H4 (cell line): ENCODE measurements around the gene PANK2. TPM values are rescaled to one million over a fixed set of nuclear protein-coding genes. Genes with fewer than 3 reads are reported as not detected.
"Not testable (repeated sequence)": the region's sequence is repeated elsewhere in the genome, so short reads cannot be mapped to it uniquely, and the experiment has no call there.

Source experiments
- DNase-seq: peaks from one replicate; pipeline ENCODE4 v3.0.0-alpha.2; 2015; ENCODE audit warnings: low spot score
- total RNA-seq: library from RNA; depleted of rRNA; stranded (reverse); fragments of >200 nt; shearing (Covaris generic); gene quantifications from 2 replicates; pipeline ENCODE4 v1.2.3, GENCODE V29; 2014

Gene PANK2
- total RNA-seq, 1 experiment from 2014 or later, result 37.4 TPM

DNA sequence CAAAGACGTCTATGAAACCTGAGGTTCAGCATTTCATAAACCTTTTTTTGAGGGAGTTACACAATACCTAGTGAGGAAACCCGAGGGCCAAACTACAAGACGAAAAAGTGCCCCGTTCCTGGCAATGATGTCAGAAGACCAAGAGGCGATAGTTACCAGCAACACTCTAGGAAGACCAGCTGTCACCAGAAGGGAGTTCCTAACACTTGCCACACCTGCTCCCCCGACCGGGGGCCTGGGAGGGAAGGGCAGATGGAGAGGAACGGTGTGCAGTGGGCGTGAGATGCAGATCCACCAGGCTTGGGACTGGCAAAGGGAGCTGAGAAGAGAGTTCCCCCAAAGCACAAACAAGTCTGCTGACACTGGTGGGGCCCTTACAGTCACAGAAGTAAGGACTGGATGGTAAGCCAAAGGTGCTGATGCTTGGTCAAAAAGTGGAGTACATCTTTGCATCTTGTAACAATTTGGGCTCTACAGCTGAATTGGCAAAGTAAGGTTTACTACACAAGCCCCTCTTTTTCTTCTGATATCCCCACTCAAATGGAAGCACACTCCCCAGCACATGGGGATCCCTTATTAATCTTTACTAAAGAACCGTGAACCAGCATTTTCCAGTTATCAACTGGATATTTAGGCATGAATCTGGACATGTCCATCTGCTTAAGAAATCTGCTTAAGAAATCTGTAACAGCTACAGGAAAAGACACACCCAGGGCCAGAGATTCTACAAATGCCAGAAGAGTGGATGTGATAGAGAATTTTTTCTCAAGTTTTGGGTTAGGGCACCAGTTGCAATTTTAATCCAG is 38.5 kb downstream of the PANK2 start:
- no peak for DNase-seq

GRCh38 chr20:3929713-3930060 is 40.5 kb downstream of the PANK2 start:
- no peak for DNase-seq

DNA sequence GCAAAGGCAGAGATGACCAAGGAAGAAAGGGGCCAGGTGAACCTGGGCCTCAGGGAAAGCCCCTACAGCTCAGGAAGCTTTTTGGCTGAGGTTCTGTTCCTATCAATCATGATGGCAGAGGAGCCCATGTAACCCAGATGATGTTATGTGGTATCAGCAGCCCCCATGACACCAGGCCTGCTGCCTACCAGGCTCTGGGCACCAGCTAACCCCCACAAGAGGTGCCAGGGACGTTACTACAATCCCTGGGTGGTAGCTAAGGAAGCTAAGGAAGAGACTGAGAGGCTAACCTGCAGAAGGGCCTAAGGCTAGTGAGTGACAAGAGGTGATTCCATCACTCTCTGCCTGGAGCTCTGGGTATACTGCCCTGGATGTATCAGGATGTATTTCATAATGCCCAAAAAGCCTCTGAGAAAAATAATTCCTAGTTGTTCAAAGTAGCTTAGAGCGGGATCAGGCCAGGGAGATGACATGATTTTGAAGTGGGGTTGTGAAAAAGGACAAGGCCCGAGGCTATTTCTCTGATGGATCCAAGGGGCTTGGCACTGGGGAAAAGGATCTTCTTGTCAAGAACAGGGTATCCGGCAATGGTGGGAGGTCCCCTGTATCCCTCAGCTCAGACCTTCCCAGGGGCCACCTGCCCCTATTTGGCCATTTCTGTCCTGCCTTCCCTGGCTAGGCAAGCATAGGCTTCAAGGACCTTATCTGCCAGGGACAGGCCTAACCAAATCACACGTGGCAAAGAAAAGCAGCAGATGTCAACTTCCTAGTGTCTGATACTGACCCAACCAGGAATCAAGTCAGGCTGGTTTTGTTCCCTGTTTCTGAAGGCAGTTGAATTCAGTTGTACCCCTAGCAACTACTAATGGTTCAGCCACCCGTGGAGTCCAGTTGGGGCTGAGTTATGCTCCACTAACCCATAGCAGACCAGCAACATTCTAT is 41.3 kb downstream of the PANK2 start:
- no peak for DNase-seq

DNA sequence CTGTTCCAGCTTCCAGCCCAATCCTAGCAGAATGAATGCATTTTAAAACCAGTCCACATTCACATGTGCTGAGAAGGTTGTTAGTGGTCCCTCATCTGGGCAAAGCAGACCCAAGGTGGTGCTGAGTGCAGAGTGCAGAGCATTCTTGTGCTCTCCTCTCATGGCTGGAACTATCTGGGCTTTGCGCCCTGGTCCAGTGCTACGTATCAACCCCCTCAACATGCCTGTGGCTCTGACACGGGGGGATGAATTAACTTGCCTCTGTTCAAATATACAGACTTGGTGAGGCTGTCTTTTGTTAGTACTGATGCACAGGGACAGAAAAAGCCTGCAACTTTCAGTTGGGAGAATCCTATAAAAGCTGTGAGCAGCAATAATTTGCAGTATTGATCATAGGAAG is 42.5 kb downstream of the PANK2 start:
- DNase-seq, result no peak

GRCh38 chr20:3932277-3932676 is 43.1 kb downstream of the PANK2 start:
- DNase-seq, result no peak

GRCh38 chr20:3932681-3933080 is 43.5 kb downstream of the PANK2 start:
- no peak for DNase-seq

- no peak for DNase-seq
Observed at GRCh38 chr20:3933218-3933617, 44.0 kb downstream of the PANK2 start.

GRCh38 chr20:3934624-3935023 is 45.4 kb downstream of the PANK2 start:
- no peak for DNase-seq

DNA sequence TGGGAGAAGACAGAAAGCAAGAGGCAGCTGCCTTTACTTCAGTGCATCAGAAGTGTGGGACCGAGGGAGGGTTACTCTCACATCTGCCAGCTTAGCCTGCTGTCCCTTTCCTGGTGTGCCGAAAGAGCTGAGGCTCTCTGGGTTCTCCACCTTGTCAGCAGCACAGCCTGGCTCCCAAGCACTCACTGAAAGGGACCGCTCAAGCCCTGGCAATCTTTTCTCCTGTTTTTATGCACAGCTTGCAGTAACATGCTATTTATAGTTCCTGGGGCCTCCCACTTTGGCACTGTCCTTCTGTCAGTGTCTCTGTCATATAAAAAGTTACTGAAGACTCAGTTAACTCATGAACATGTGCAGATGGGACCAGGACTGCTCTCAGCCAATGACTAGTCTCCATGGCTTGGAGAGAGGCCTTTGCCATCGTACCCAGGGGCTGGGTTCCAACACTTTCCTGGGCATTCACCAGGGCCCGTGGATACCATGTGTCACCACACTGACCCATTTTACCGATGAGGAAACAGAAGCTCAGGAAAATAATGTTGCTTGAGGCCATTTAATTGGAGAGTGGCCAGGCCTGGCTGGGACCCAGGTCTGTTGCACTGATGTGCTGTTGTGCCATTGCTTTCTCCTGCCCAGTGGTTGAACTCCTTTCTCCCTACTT is 46.2 kb downstream of the PANK2 start:
- DNase-seq, result no peak

- no peak for DNase-seq
Observed at GRCh38 chr20:3935956-3936340, 46.8 kb downstream of the PANK2 start.

DNA sequence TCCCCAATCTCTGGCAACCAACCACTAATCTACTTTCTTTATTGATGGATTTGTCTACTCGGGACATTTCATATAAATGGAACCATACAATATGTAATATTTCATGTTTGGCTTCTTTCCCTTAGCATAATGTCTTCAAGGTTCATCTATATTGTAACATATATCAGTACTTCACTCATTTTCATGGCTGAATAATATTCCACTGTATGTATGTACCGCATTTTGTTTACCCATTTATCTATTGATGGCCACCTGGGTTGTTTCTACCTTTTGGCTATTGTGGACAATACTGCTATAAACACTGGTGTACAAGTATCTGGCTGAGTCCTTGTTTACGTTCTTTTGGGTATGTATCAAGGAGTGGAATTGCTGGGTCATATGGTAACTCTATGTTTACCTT is 48.4 kb downstream of the PANK2 start:
- DNase-seq, result no peak

GRCh38 chr20:3940905-3941304 is 51.7 kb downstream of the PANK2 start:
- DNase-seq, result no peak

GRCh38 chr20:3946666-3947065 is 57.5 kb downstream of the PANK2 start:
- DNase-seq, result not testable (repeated sequence)

GRCh38 chr20:3964719-3965118 is 75.5 kb downstream of the PANK2 start:
- DNase-seq, result no peak

DNA sequence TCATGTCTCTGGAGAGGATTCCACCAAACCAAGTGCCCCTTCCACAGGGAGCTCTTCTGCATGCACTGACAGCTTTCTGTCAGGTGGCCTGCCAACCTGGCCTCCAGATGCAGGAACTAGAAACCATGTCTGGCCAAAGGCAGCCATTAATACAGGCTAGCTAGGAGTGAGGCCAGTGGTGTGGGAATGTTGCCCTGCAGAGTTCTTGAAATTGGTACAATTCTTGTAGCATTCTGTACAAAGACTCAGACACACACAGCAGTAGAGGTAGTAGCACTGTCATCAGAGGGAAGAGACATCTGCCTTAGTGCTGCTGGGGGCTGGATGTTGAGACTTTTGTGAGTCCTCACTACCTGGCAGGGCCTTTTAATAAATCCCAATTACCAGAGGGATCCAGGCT is 77.4 kb downstream of the PANK2 start:
- DNase-seq, result no peak

DNA sequence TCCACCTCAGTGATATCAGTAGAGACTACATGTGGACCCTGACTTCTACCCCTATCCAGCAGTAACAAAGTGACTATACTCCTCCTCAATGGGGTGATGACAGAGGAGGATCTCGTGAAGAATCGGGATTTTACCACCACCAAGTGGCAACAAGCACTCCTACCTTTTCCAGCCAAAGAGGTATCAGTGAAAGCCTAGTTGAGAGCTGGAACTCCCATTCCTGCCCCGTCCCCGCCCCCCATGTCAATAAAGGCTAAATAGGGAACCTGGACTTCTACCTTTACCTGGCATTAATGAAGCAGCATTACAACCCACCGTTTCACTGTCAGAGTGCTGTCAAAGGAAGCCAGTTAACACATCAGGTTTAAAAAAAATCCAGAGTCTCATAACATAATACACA is 80.8 kb downstream of the PANK2 start:
- no peak for DNase-seq

- DNase-seq, result no peak
Observed at GRCh38 chr20:3971145-3971544, 82.0 kb downstream of the PANK2 start.

DNA sequence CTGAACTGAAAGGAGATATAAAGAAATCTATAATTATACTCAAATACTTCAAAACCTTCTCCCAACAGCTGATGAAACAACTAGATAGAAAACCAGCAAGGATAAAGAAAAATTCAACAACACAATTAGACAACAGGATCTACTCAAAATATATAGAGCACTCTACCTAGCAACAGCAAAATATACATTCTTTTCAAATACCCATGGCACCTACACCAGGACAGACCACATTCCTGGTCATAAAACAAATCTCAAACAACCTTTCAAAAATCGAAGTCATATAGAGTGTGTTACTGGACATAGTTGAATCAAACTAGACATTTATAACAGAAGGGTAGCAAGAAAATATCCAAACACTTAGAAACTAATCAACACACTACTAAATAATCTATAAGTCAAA is 83.0 kb downstream of the PANK2 start:
- no peak for DNase-seq

GRCh38 chr20:3972631-3973030 is 83.4 kb downstream of the PANK2 start:
- DNase-seq, result not testable (repeated sequence)

GRCh38 chr20:3973705-3974104 is 84.5 kb downstream of the PANK2 start:
- no peak for DNase-seq

DNA sequence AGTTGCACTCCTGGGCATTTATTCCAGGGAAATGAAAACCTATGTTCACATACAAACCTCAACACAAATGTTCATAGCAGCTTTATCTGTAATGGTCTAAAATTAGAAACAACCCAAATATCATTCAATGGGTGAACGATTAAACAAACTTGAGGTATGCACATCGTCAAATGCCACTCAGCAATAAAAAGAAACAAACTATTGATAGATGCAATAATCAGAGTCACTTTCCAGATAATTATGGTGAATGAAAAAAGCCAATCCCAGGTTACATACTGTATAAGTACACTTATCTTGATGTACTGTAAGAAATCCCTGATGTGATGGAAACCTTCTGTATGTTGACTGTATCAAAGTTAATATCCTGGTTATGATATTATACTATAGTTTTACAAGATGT is 87.3 kb downstream of the PANK2 start:
- no peak for DNase-seq
